Lung (tissue), 12 donors: Measurements from ENCODE around the gene TEAD4. TPM values are rescaled to one million over a fixed set of nuclear protein-coding genes. Genes with fewer than 3 reads are reported as not detected.

ENCODE experiments used
- ATAC-seq: fragments of 200-7000 bp; cut with Tn5 transposase; one replicate; pipeline ENCODE4 v1.9.1; 2020; ENCODE audit warnings: moderate number of reproducible peaks; ENCODE audit not compliant: insufficient read depth, low FRiP score
- DNase-seq, 3 donors: peaks; one replicate each; pipeline ENCODE4 v3.0.0-alpha.2; 2013 to 2017
- H3K27ac ChIP-seq, 2 donors: one replicate each; pipeline ENCODE4 v1.5.1; 2013; ENCODE audit warnings: mild to moderate bottlenecking in 2 of 2, moderate library complexity in 2 of 2, control low read depth in 1 of 2, inconsistent platforms in 1 of 2, low read depth in 1 of 2, low read length in 1 of 2
- H3K27me3 ChIP-seq, 3 donors: one replicate each; pipeline ENCODE4 v1.5.1; 2013; ENCODE audit warnings: low read length in 2 of 3; ENCODE audit not compliant: control insufficient read depth in 3 of 3, insufficient read depth in 3 of 3
- H3K36me3 ChIP-seq, 4 donors: one replicate each; pipeline ENCODE4 v1.5.1; 2013; ENCODE audit warnings: low read length in 4 of 4, mild to moderate bottlenecking in 1 of 4, moderate library complexity in 1 of 4; ENCODE audit not compliant: control insufficient read depth in 4 of 4, insufficient read depth in 4 of 4
- H3K4me1 ChIP-seq, 5 donors: one replicate each; pipeline ENCODE4 v1.5.1; 2013; ENCODE audit warnings: low read length in 5 of 5, mild to moderate bottlenecking in 2 of 5, moderate library complexity in 1 of 5; ENCODE audit not compliant: control insufficient read depth in 5 of 5, insufficient read depth in 5 of 5
- H3K4me3 ChIP-seq: one replicate; pipeline ENCODE4 v1.5.1; 2013; ENCODE audit warnings: mild to moderate bottlenecking, control low read depth, moderate library complexity
- H3K9ac ChIP-seq, 2 donors: one replicate each; pipeline ENCODE4 v1.5.1; 2013; ENCODE audit warnings: low read length in 2 of 2, control low read depth in 1 of 2; ENCODE audit not compliant: insufficient read depth in 1 of 2
- H3K9me3 ChIP-seq, 4 donors: one replicate each; pipeline ENCODE4 v1.5.1; 2013; ENCODE audit warnings: low read length in 3 of 4, mild to moderate bottlenecking in 1 of 4, moderate library complexity in 1 of 4; ENCODE audit not compliant: control insufficient read depth in 4 of 4, insufficient read depth in 3 of 4
- CTCF ChIP-seq: IDR thresholded peaks from 2 replicates; pipeline ENCODE4 v1.5.1; 2012; ENCODE audit warnings: mild to moderate bottlenecking; ENCODE audit errors: control extremely low read depth, extremely low read depth
- WGBS, 2 donors: extraction: QIAGEN DNeasy Blood & Tissue Kit; methylation state at CpG; one replicate each; pipeline ENCODE4 v1.1.7; 2013; 5-methylcytosine and 5-hydroxymethylcytosine counted together
- polyA plus RNA-seq, 2 donors: library from polyadenylated mRNA; stranded (reverse); fragments of 200-250 nt; gene quantifications; one replicate each; pipeline ENCODE4 v1.2.1, GENCODE V29; 2013
- total RNA-seq, 2 donors: library from RNA; depleted of rRNA in 1 of 2; stranded (reverse); fragments of >200 nt in 1 of 2; gene quantifications; one replicate each; pipeline ENCODE4 v1.2.1, GENCODE V29; 2014 to 2021
- donor health status: control.
- donor health status: control.
- donor health status: Bipolar disorder and iron deficiency.
- donor health status: healthy.
- donor health status: DM: yes; HTN: yes; CAD: no.

Gene TEAD4
- total and polyA plus RNA-seq, 4 donors, result 7.1 to 36.3 (median 28.8) TPM

- no peak for TF ChIP-seq CTCF
- ATAC-seq, result no peak
- no peak overlapping the region for H3K27ac ChIP-seq
- no peak for DNase-seq
- H3K4me1 ChIP-seq, result peaks cover 0 to 15% (median 0%) of the 10 kb centered on the region in 5 donors
- H3K36me3 ChIP-seq, result peaks cover 0 to 13% (median 1%) of the 10 kb centered on the region in 4 donors
- H3K9me3 ChIP-seq, result no peaks in the 10 kb centered on the region
- 95 to 99% methylated on average over 11 of the region's 11 CpGs for WGBS, 2 donors
- no peak overlapping the region for H3K4me3 ChIP-seq
- no peaks in the 10 kb centered on the region for H3K27me3 ChIP-seq
- H3K9ac ChIP-seq, result no peak overlapping the region
These were observed 58.1 kb downstream of the TEAD4 start for GRCh38 chr12:3017281-3017680.

GRCh38 chr12:3018284-3019004 is 59.2 kb downstream of the TEAD4 start:
- Histone ChIP-seq H3K9me3 (no peaks in the 10 kb centered on the region), H3K27me3 (no peaks in the 10 kb centered on the region), H3K27ac (no peak overlapping the region), H3K36me3 (peaks cover 0 to 17% (median 1%) of the 10 kb centered on the region in 4 donors), H3K4me3 (no peak overlapping the region), H3K4me1 (peaks cover 0 to 11% (median 0%) of the 10 kb centered on the region in 5 donors), H3K9ac (no peak overlapping the region)
- no peak for TF ChIP-seq CTCF
- DNase-seq (no peak), ATAC-seq (no peak)
- 97% methylated on average over 15 of the region's 15 CpGs for WGBS, 2 donors

GRCh38 chr12:3019005-3019680 is 59.9 kb downstream of the TEAD4 start:
- WGBS, 2 donors, result 91 to 93% methylated on average over 25 of the region's 25 CpGs
- DNase-seq, result no peak
- Histone ChIP-seq H3K9me3 (no peaks in the 10 kb centered on the region), H3K27ac (no peak overlapping the region), H3K27me3 (no peaks in the 10 kb centered on the region), H3K36me3 (peaks cover 0 to 17% (median 1%) of the 10 kb centered on the region in 4 donors), H3K9ac (no peak overlapping the region), H3K4me3 (no peak overlapping the region), H3K4me1 (peaks cover 0 to 8% (median 0%) of the 10 kb centered on the region in 5 donors)
- no peak for TF ChIP-seq CTCF
- ATAC-seq, result no peak
